Left forelimb (tissue), 1 donor: ENCODE data around the gene ZNF816.
A peak's percentile ranks its signal among the peaks of the same experiment; 100 is the strongest.
"Not testable (repeated sequence)": the region's sequence is repeated elsewhere in the genome, so short reads cannot be mapped to it uniquely, and the experiment has no call there.

Experiments
- DNase-seq: peaks from one replicate; pipeline ENCODE4 v3.0.0-alpha.2; 2018; ENCODE audit warnings: low spot score

ZNF816 gene

DNA sequence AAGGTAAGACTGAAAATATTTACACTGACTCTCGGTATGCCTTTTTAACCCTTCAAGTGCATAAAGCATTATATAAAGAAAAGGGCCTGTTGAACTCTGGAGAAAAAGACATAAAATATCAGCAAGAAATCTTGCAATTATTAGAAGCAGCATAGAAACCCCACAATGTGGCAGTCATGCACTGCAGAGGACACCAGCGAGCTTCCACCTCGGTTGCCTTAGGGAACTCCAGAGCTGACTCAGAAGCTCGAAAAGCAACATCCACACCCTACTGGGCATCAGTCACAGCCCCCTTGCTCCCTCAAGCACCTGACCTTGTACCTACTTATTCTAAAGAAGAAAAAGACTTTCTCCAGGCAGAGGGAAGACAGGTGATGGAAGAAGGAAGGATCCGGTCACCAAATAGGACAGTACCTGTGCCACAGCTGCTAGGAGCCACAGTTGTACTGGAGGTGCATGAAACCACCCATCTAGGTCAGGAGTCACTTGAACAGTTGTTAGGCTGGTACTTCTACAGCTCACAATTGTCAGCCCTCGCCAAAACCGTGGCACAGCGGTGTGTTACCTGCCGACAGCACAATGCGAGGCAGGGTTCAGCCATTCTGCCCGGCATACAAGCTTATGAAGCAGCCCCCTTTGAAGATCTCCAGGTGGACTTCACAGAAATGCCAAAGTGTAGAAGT, 2.9 kb downstream of the ZNF816 start:
- no peak for DNase-seq

DNA sequence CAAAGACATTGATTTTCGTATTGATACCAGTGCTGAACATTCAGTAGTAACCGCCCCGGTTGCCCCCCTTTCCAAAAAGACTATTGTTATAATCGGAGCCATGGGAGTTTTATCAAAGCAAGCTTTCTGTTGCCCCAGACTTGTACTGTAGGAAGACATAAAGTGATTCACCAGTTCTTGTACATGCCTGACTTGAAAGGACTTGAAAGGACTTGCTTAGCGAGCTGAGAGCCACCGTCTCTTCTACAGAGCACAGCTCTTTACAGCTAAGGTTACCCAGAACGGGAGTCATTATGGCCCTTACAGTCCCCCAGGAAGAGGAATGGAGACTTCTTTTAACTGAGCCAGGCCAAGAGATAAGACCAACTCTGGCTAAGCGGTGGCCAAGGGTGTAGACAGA, 5.1 kb downstream of the ZNF816 start:
- DNase-seq: no peak

DNA sequence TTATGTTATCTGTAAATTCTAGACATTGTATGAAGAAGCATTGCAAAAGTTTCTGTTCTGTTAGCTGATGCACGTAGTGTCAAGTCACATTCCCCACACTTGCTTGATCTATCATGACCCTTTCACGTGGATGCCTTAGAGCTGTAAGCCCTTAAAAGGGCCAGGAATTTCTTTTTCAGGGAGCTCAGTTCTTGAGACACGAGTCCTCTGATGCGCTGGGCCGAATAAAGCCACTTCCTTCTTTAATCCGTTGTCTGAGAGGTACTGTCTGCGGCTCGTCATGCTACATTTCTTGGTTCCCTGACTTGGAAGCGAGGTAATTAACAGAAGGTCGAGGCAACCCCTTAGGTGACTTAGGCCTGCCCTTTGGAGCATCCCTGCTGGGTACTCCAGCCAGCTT, 5.8 kb downstream of the ZNF816 start:
- DNase-seq: no peak

DNA sequence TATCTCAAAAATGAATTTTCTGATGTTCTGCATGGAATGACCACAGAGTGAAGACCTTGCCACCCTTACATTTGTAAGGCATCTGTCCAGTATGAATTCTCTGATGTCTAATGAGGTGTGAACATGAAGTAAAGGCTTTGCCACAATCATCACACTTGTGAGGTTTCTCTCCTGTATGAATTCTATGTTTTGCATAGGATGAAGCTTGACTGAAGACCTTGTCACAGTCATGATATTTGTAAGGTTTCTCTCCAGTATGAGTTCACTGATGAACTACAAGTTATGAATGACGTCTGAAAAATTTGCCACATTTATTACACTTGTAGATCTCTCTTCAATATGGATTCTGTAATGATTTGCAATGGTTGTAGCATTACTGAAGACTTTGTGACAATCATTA, 13.3 kb downstream of the ZNF816 start:
- DNase-seq: no peak

DNA sequence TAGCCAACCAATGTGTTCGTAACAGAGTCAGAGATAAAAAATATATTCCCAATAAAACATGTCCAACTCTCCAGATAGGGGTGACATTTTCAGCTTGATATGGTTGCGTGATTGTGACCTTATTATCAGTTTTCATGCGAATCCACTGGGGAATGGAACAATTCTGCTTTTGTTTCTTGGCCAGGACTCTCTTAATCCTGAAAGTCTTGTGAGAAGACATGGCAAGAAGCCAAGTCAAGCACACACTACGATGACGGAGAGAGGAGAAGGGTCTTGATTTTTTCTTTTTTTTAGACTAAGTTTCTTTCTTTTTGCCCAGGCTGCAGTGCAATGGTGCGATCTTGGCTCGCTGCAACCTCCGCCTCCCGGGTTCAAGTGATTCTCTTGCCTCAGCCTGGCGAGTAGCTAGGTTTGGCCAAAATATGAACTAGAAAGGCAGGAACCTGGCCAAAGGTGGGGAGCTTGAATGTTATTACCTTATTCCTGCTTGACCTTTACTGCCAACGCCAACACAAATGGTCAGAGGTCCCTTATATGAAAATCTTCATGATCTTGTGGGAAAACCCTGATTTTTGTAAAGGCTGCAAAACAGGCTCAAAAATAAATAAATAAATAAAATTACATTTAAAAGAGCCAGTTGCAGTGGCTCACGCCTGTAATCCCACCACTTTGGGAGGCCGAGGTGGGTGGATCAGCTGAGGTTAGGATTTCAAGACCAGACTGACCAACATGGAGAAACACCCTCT, 14.5 kb downstream of the ZNF816 start:
- DNase-seq: no peak

DNA sequence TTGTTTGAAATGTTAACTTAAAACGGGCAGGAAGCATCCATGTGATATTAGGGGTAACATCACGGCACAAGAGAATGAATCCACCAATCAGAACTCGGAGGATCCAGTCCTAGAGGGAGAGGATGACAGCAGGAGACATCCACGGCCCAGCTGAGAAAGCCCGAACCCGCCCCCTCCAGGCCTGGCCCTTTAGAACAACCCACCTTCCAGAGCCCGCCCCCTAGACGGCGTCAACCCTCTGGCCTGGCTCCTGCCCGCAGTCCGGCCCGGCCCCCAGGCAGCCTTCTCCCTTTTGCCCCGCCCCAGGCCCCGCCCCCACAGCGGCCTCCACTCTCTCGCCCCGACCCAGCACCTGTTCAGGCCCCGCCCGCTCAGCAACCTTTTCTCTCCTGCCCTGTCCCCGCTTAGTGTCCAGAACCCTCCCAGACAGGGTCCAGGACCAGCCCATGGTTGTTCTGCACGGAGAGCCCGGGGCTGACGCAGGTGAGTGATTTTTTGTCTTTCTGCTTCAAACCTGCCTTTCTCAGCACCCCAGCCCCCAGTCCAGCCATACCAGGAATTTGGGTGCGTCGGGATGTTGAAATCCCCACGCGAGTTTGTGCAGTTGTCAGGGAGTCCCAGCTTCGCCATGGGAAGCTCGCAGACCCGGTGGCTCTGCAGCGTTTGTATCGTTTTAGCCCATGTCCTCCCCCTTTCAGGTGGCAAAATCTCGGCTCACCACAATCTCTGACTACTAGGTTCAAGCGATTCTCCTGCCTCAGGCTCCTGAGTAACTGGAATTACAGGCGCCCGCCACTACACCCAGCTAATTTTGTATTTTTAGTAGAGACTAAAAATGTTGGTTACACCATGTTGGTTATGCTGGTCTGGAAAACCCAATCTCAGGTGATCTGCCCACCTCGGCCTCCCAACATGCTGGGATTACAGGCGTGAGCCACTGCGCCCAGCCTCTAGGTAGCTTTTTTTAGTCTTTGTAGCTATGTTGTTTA, 16.1 kb downstream of the ZNF816 start:
- DNase-seq: no peak

DNA sequence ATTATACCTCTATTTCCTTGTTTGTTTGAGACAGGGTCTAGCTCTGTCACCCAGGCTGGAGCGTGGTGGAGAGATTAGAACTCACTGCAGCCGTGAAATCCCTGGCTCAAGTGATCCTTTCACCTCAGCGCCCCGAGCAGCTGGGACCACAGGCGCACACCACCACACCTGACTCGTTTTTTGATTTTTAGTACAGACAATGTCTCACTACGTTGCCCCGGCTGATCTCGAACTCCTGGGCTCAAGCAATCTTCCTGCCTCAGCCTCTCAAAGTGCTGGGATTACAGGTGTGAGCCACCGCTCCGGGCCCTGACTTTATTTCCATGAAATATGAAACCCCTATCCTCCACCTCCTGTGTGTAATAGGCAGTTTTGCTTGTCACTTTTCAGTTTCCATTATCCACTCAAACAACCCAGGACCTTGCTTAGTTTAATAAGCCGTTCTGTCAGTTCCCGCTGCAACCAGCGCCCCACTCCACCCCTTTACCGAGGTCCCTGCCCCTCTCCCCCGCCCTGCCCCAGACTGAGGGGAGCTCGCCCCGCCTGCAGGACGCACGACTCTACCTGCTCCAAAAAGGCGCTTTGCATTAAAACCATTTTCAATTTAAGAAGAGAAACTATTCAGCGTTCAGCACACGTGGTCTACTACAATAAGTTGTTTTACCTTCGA, 16.9 kb downstream of the ZNF816 start:
- DNase-seq: no peak

DNA sequence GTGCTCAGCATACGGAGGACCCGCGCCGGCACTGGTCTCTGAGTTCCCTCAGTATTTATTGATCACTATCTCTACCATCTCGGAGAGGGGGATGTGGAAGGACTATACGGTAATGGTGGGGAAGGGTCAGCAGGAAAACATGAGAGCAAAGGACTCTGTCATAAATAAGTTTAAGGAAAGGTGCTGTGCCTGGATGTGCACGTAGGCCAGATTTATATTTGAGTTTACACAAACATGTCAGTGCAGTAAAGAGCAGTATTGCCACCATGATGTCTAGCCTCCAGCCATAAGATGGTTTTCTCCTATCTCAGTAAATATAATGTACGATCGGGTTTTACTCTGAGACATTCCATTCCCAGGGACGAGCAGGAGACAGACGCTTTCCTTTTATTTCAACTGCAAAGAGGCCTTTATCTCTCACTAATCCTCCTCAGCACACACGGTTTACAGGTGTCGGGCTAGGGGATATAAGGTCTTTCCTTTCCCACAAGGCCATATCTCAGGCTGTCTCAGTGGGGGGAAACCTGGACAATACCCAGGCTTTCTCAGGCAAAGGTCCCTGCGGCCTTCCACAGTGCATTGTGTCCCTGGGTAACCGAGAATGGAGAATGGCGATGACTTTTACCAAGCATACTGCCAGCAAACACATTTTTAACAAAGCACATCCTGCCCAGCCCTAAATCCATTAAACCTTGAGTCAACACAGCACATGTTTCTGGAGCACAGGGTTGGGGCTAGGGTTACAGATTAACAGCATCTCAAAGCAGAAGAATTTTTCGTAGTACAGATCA, 17.8 kb downstream of the ZNF816 start:
- not testable (repeated sequence) for DNase-seq

DNA sequence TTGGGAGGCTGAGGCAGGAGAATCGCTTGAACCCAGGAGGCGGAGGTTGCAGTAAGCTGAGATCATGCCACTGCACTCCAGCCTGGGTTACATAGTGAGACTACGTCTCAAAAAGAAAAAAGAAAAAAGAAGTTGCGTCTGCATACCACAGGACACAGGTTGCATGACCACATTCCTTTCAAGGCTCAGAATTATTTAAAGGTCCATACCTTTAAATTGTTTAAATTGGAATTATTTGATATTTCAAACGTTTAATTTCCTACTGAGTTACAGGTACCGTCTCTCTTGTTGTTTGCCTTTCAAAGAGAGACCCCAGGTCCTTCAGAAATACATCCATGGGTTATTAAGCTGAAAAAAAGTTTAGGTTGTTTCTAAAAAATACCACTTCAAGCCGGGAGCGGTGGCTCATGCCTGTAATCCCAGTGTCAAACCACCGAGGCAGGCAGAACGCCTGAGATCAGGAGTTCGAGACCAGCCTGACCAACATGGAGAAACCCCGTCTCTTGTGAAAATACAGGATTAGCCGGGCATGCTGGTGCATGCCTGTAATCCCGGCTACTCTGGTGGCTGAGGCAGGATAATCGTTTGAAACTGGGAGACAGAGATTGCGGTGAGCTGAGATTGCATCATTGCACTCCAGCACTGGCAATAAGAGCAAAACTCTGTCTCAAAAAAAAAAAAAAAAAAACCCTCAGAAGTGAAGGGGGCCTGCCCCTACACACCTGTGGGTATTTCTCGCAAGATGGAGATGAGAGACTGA, 18.6 kb downstream of the ZNF816 start:
- no peak for DNase-seq

DNA sequence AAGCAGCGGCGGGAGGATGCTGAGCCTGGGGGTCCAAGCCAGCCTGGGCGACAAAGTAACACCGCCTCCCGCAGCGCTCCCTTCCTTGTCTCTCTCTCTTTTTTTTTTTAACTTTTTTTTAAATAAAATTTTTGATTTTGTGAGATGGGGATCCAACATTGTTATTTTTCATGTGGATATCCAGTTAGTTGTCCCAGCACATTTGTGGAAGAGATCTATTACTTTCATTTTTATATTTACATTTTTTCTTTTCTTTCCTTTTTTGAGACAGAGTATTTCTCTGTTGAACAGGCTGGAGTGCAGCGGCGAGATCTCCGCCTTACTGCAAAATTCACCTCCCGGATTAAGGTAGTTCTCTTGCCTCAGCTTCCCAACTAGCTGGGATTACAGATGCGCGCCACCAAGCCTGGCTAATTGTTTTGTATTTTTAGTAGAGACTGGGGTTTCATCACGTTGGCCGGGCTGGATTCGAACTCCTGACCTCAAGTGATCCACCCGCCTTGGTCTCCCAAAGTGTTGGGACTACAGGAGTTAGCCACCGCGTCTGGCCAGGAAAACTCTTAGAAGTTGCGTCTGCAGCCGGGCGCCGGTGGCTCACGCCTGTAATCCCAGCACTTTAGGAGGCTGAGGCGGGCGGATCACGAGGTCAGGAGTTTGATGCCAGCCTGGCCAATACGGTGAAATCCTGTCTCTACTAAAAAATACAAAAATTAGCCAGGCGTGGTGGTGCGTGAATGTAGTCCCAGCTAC, 19.4 kb downstream of the ZNF816 start:
- DNase-seq: no peak

DNA sequence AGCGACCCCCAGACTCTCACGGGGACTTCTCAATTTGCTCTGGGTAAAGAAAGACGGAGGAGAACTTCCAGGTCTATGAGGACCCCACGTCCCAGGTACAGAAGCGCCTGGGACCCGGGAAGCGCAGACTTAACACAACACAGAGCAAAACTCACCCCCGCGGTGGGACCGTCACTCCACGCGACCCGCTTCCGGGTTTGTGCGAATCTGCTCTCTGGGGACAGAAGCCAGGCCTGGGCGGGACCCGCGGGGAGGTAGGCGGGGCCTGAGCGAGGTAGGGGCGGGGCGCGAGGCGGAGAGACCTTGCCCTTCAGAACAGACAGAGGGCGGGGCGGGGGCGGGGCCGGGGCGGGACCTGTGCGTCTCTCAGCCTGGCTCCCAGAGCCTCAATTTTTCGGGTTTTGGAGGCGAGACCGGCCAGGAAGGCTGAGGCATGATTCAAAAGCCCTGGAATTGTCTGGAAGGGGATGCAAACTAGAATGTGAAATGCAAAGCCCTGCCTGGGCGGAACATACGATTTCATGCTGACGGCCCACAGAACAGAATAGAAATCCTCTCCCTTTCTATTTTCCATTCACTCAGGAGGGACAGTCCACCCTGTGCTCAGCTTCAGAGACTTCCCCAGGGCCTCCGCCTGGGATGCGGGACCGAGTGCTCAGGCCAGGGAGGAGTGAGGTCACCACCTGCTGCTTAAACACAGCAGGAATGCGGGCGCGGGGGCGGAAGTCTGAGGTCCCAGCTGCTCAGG, 20.1 kb downstream of the ZNF816 start:
- DNase-seq: peak; percentile 97

DNA sequence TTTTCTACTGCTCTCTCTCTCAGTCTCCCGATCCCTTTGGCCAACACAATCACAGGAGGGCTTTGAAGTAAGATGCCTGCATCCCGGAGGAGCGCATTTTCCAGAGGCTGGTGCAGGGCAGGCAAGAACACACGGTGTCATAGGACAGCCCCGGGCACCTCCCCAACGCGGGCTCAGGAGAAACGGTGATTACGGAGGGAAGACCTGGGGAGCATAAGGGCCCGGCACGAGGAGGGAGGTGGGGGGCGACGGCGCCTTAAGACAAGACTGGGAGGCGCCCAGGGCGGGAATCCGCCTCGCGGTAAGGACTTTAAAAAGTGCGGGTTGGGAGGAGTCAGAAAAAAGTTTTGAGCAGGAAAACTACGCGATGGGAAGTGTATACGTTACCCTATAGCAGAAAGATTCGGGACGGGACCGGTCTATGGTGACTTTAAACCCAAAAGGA, 20.7 kb downstream of the ZNF816 start:
- peak; percentile 75 for DNase-seq

DNA sequence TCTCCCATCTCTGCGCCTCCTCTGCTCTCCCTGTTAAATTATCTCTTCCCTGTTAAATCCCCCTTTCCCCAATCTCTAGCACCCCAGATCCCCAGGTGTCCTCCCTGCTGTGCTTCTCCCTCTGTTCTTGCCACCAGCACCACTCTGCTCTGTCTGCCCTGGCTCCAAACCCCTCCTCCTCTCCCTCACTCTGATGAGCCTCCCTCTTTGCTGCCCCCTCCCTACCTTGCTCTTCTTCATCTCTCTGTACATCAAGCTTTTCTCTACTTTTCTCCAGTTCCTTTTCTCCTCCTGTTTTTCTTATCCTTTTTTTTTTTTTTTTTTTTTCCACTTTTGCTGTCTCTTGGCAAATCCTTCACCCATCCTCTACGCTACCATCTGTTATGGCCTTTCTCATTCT, 21.2 kb downstream of the ZNF816 start:
- not testable (repeated sequence) for DNase-seq

DNA sequence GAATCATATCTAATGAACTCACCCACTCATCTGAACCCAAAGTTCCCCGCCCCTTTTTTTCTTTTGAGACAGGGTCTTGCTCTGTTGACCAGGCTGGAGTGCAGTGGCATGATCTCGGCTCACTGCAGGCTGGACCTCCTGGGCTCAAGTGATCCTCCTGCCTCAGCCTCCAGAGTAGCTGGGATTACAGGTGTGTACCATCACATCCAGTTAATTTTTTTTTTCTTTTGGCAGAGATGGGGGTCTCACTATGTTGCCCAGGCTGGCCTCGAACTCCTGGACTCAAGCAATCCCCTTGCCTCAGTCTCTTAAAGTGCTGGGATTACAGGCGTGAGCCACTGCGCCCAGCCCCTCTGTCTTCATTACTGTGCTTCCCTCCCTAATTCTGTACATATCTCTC, 21.8 kb downstream of the ZNF816 start:
- not testable (repeated sequence) for DNase-seq

DNA sequence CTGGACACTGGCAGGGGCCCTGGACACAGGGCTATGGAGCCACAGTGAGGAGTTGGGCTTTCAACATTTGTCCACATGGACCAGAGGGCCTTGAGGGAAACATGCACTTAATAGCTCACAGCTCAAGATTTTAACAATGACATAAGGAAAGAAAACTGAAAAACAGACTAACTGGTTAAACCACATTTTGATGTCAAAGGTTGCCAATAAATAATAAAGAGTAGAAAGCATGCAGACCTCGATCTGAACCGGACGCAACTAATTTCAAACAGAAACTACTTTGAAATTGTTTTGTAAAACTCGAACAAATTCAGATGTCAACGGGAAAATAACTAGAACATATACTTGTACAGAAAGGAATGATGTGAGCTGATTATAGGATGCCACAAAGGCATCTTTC, 23.9 kb downstream of the ZNF816 start:
- DNase-seq: no peak

DNA sequence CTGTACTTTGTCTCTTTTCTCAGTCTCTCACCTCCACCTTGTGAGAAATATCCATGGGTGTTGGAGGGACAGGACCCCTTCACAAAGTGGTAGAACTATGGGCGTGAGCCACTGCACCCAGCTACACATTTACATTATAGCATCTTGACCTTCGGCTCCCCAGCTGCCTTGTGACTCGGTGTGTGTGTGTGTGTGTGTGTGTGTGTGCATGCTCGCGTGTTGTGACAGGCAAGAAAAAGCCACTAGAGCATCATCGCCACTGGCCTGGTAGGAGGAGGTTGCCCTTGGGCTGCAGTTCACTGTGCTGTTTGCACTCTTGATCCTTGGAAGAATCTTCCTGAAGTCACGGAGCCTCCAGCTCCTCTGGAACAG, 25.7 kb downstream of the ZNF816 start:
- DNase-seq: no peak

DNA sequence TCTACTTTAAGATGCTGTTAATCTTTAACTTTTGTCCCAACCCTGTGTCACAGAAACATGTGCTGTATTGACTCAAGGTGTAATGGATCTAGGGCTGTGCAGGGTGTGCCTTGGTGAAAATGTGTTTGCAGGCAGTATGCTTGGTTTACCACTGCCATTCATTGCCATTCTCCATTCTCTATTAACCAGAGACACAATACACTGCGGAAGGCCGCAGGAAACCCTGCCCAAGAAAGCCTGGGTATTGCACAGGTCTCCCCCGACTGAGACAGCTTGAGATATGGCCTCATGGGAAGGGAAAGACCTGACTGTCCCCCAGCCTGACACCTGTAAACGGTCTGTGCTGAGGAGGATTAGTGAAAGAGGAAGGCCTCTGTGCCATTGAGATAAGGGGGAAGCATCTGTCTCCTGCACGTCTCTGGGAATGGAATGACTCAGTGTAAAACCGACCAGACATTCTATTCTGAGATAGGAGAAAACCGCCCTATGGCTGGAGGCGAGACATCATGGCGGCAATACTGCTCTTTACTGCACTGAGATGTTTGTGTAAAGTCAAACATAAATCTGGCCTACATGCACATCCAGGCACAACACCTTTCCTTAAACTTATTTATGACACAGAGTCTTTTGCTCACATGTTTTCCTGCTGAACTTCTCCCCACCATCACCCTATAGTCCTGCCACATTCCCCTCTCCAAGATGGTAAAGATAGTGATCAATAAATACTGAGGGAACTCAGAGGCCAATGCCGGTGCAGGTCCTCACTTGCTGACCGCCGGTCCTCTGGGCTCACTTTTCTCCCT, 26.3 kb downstream of the ZNF816 start:
- DNase-seq: no peak

DNA sequence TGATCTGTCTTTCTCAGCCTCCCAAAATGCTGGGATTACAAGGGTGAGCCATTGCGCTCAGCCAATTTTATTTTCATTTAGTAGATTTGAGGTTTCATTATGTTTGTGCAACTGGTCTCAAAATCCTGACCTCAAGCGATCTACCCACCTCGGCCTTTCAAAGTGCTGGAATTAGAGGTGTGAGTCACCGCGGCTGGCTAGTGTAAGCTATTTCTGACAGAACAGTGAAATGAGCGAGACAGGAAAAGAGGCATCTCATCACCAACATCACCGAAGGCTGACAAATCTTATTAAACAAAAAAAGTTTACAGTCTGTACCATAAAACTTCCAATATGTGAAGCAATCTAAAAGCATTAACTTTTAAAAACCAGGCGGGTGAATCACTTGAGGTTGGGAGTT, 27.2 kb downstream of the ZNF816 start:
- DNase-seq: no peak
